GM23338 (cell line): ENCODE measurements around the gene ADGRB3. TPM values are rescaled to one million over a fixed set of nuclear protein-coding genes. Genes with fewer than 3 reads are reported as not detected.

ENCODE experiments used
- ATAC-seq: fragments of 200-7000 bp; cut with Tn5 transposase; 3 replicates; pipeline ENCODE4 v1.9.1; 2020
- DNase-seq: peaks from one replicate; pipeline ENCODE4 v3.0.0-alpha.2; 2015; ENCODE audit warnings: low spot score
- H2AFZ ChIP-seq: fragments of 200-600 bp; sonication (generic); 2 replicates; pipeline ENCODE4 v1.8.0; 2016; ENCODE audit warnings: antibody characterized with exemption, mild to moderate bottlenecking, moderate library complexity
- H3F3A ChIP-seq: fragments of 200-600 bp; sonication (generic); replicated peaks from 2 replicates; pipeline ENCODE4 v1.8.0; 2017; ENCODE audit warnings: antibody characterized with exemption, mixed run types, low read depth
- H3K27ac ChIP-seq: fragments of 200-600 bp; sonication (generic); 2 replicates; pipeline ENCODE4 v1.6.1; 2016; ENCODE audit warnings: low read depth
- H3K27me3 ChIP-seq: fragments of 200-600 bp; sonication (generic); 2 replicates; pipeline ENCODE4 v1.8.0; 2016; ENCODE audit warnings: mild to moderate bottlenecking, mixed run types, moderate library complexity; ENCODE audit not compliant: insufficient read depth
- H3K36me3 ChIP-seq: fragments of 200-600 bp; sonication (generic); 2 replicates; pipeline ENCODE4 v1.8.0; 2016; ENCODE audit warnings: mild to moderate bottlenecking; ENCODE audit not compliant: insufficient read depth
- H3K4me1 ChIP-seq: fragments of 200-600 bp; sonication (generic); 2 replicates; pipeline ENCODE4 v1.8.0; 2016; ENCODE audit warnings: mild to moderate bottlenecking, moderate library complexity; ENCODE audit not compliant: insufficient read depth
- H3K4me2 ChIP-seq: fragments of 200-600 bp; sonication (generic); 2 replicates; pipeline ENCODE4 v1.7.1; 2017; ENCODE audit warnings: mixed run types
- H3K4me3 ChIP-seq: fragments of 200-600 bp; sonication (generic); 2 replicates; pipeline ENCODE4 v1.6.1; 2016; ENCODE audit warnings: mixed run types
- H3K79me2 ChIP-seq: fragments of 200-600 bp; sonication (generic); replicated peaks from 2 replicates; pipeline ENCODE4 v1.8.0; 2017; ENCODE audit warnings: mild to moderate bottlenecking; ENCODE audit not compliant: insufficient read depth
- H3K9me2 ChIP-seq: fragments of 200-600 bp; sonication (generic); 2 replicates; pipeline ENCODE4 v1.8.0; 2017; ENCODE audit not compliant: insufficient read depth
- H4K20me1 ChIP-seq: fragments of 200-600 bp; sonication (generic); replicated peaks from 2 replicates; pipeline ENCODE4 v1.8.0; 2017; ENCODE audit warnings: mild to moderate bottlenecking; ENCODE audit not compliant: insufficient read depth
- H3K27ac Mint-ChIP-seq: 2 replicates; pipeline ENCODE4 v1.8.0; 2020; ENCODE audit warnings: inconsistent platforms, mild to moderate bottlenecking, moderate library complexity, mixed read lengths
- H3K27me3 Mint-ChIP-seq: 3 replicates; pipeline ENCODE4 v1.8.0; 2022; ENCODE audit warnings: low read depth, mild to moderate bottlenecking, moderate library complexity, mixed read lengths, inconsistent platforms; ENCODE audit not compliant: insufficient read depth, poor library complexity
- H3K36me3 Mint-ChIP-seq: 3 replicates; pipeline ENCODE4 v1.8.0; 2021; ENCODE audit warnings: low read depth, mild to moderate bottlenecking, inconsistent platforms, moderate library complexity, mixed read lengths
- H3K4me1 Mint-ChIP-seq: 3 replicates; pipeline ENCODE4 v1.8.0; 2020; ENCODE audit warnings: mild to moderate bottlenecking, inconsistent platforms, mixed read lengths
- H3K4me3 Mint-ChIP-seq: 3 replicates; pipeline ENCODE4 v1.8.0; 2021; ENCODE audit warnings: moderate library complexity, mild to moderate bottlenecking, inconsistent platforms, mixed read lengths
- H3K9me3 Mint-ChIP-seq: 3 replicates; pipeline ENCODE4 v1.8.0; 2020; ENCODE audit warnings: moderate library complexity, mild to moderate bottlenecking, inconsistent platforms, mixed read lengths
- CREB1 ChIP-seq: fragments of 250-450 bp; sonication (Bioruptor Pico); IDR thresholded peaks from 2 replicates; pipeline ENCODE4 v1.5.0; 2020; ENCODE audit warnings: low read depth, mild to moderate bottlenecking, moderate library complexity
- EZH2 ChIP-seq: fragments of 200-600 bp; sonication (generic); IDR thresholded peaks from one replicate; pipeline ENCODE4 v1.8.0; 2017; ENCODE audit warnings: antibody characterized with exemption, mild to moderate bottlenecking, low read depth; ENCODE audit not compliant: unreplicated experiment
- EZH2phosphoT487 ChIP-seq: fragments of 200-600 bp; sonication (generic); IDR thresholded peaks from one replicate; pipeline ENCODE4 v1.8.1; 2018; ENCODE audit warnings: antibody characterized with exemption; ENCODE audit not compliant: unreplicated experiment
- NANOG ChIP-seq: IDR thresholded peaks from 2 replicates; pipeline ENCODE4 v1.6.1; 2016; ENCODE audit warnings: antibody characterized with exemption, borderline replicate concordance
- POLR2AphosphoS5 ChIP-seq: IDR thresholded peaks from 2 replicates; pipeline ENCODE4 v1.6.1; 2016; ENCODE audit warnings: antibody characterized with exemption, low read depth
- STAT1 ChIP-seq: IDR thresholded peaks from one replicate; pipeline ENCODE4 v1.6.1; 2016; ENCODE audit warnings: antibody characterized with exemption; ENCODE audit not compliant: unreplicated experiment
- ZNF114 ChIP-seq: fragments of 250-450 bp; sonication (Bioruptor Pico); IDR thresholded peaks from 2 replicates; pipeline ENCODE4 v1.5.0; 2020; ENCODE audit warnings: mild to moderate bottlenecking, moderate library complexity
- ZNF331 ChIP-seq: fragments of 250-450 bp; sonication (Bioruptor Pico); IDR thresholded peaks from 2 replicates; pipeline ENCODE4 v1.5.0; 2020; ENCODE audit warnings: low read depth, mild to moderate bottlenecking, moderate library complexity
- polyA plus RNA-seq: library from polyadenylated mRNA; unstranded; fragments of >200 nt; fragmentation: Nextera tagmentation; extraction: Ambion mirVana; gene quantifications from 2 replicates; pipeline ENCODE4 v1.2.1, GENCODE V29; 2016
- total RNA-seq: library from RNA; depleted of rRNA; stranded (reverse); fragments of >200 nt; shearing (Covaris generic); gene quantifications from 2 replicates; pipeline ENCODE4 v1.2.3, GENCODE V29; 2014
- TF ChIP-seq, protein P1 (sequence below), 2 experiments: fragments of 200-600 bp in 1 of 2; sonication (generic) in 1 of 2; conservative IDR thresholded peaks; 2 replicates each; pipeline versions ENCODE4 v1.5.1 to v1.6.1; 2016 to 2017; ENCODE audit warnings: antibody characterized with exemption in 2 of 2, low read depth in 2 of 2, mild to moderate bottlenecking in 2 of 2, moderate library complexity in 1 of 2
- TF ChIP-seq, protein P2 (sequence below): fragments of 250-450 bp; sonication (Bioruptor Pico); IDR thresholded peaks from 2 replicates; pipeline ENCODE4 v1.5.0; 2020; ENCODE audit warnings: mild to moderate bottlenecking, moderate library complexity
- TF ChIP-seq, protein P3 (sequence below): IDR thresholded peaks from 2 replicates; pipeline ENCODE4 v1.6.1; 2016; ENCODE audit warnings: antibody characterized with exemption

ADGRB3 gene
- total and polyA plus RNA-seq, 2 experiments from 2014 or later: 0.92 to 4.0 TPM

DNA sequence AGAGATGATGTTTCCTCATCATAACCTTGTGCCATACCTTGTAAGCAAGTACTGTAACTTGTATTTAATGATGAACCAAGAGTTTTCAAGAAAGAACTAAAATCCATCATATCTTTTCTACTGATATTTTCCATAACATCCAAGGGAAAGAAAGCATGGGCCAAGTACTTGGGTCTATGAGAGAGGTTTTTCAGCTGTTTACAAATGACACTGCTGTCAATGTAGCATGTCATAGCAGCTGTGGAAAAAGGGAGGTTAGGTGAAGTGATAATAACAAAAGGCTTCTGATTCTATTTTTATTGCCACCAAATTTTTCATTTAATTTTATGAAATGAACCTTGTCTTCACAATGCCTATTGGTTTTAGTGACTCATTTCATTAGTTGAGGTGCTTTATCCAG, 679.4 kb downstream of the ADGRB3 start (continued):
- no peak for TF ChIP-seq CREB1 (CRISPR knock-in tag)
- no peak for TF ChIP-seq STAT1

DNA sequence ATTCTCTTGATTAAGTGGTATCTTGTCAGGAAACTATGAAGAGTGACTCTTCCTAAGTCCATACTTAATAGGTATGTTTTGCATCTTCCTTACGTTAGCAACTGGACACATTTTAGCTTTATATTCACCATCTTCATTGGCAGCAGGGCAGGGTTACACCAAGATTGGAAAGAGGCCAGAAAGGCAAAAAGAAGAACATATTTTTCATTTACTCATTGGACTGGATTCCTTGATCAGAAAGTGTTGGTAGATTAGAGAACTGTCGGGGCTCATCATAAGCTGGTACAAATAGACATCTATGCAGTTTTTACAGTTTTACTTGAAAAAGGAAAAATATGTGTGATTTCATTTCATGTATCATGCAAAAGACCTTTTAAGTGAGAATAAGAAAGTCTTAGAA, 696.8 kb downstream of the ADGRB3 start:
- Histone ChIP-seq H3K4me3 (no peak overlapping the region), H3K27ac (no peak overlapping the region), H3K27me3 (no peaks in the 10 kb centered on the region), H3K36me3 (no peaks in the 10 kb centered on the region), H3F3A (no peaks in the 10 kb centered on the region), H3K4me1 (no peaks in the 10 kb centered on the region), H3K4me2 (no peak overlapping the region), H3K9me2 (no peaks in the 10 kb centered on the region), H3K79me2 (no peaks in the 10 kb centered on the region), H4K20me1 (no peaks in the 10 kb centered on the region), H2AFZ (no peak overlapping the region)
- TF ChIP-seq CREB1 (CRISPR knock-in tag) (no peak), NANOG (no peak), EZH2 (no peak), EZH2phosphoT487 (no peak), ZNF331 (CRISPR knock-in tag) (no peak)
- TF ChIP-seq, protein P1, sequence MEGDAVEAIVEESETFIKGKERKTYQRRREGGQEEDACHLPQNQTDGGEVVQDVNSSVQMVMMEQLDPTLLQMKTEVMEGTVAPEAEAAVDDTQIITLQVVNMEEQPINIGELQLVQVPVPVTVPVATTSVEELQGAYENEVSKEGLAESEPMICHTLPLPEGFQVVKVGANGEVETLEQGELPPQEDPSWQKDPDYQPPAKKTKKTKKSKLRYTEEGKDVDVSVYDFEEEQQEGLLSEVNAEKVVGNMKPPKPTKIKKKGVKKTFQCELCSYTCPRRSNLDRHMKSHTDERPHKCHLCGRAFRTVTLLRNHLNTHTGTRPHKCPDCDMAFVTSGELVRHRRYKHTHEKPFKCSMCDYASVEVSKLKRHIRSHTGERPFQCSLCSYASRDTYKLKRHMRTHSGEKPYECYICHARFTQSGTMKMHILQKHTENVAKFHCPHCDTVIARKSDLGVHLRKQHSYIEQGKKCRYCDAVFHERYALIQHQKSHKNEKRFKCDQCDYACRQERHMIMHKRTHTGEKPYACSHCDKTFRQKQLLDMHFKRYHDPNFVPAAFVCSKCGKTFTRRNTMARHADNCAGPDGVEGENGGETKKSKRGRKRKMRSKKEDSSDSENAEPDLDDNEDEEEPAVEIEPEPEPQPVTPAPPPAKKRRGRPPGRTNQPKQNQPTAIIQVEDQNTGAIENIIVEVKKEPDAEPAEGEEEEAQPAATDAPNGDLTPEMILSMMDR (conservative IDR thresholded peaks at IDR 0.05; ENCODE audit: low read depth in 2 of 2): no peak
- Mint-ChIP-seq H3K4me3 (no peak overlapping the region), H3K36me3 (no peaks in the 10 kb centered on the region), H3K27me3 (no peaks in the 10 kb centered on the region), H3K4me1 (no peaks in the 10 kb centered on the region), H3K27ac (no peak overlapping the region), H3K9me3 (no peaks in the 10 kb centered on the region)
- DNase-seq: no peak
- no peak for ATAC-seq

DNA sequence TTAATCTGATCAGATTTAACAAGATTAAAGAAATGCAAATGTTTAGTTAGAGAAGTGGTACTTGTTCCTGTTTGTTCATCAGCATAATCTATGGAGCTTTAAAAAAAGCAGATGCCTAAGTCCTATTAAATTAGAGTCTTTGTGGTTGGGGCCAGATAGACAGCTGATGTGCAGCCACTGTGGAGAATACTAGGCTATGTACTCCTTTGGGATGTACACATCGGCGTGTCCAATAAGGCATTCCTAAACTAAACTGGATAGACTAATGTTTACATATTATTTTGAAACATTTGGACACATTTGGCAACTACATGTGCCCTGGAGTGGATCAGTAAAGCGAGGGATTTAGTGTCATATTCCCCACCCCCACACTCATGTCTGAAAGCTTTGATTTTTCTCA, 702.2 kb downstream of the ADGRB3 start:
- Histone ChIP-seq H3K79me2 (no peaks in the 10 kb centered on the region), H4K20me1 (no peaks in the 10 kb centered on the region), H3K27ac (no peak overlapping the region), H3K9me2 (no peaks in the 10 kb centered on the region), H2AFZ (no peak overlapping the region), H3K27me3 (no peaks in the 10 kb centered on the region), H3K36me3 (no peaks in the 10 kb centered on the region), H3K4me1 (no peaks in the 10 kb centered on the region), H3F3A (no peaks in the 10 kb centered on the region), H3K4me2 (no peak overlapping the region), H3K4me3 (no peak overlapping the region)
- no peak for ATAC-seq
- Mint-ChIP-seq H3K4me3 (no peak overlapping the region), H3K27ac (no peak overlapping the region), H3K36me3 (no peaks in the 10 kb centered on the region), H3K9me3 (no peaks in the 10 kb centered on the region), H3K4me1 (no peaks in the 10 kb centered on the region), H3K27me3 (no peaks in the 10 kb centered on the region)
- no peak for DNase-seq
- TF ChIP-seq NANOG (no peak), ZNF114 (CRISPR knock-in tag) (no peak), EZH2phosphoT487 (no peak), ZNF331 (CRISPR knock-in tag) (no peak), CREB1 (CRISPR knock-in tag) (no peak), POLR2AphosphoS5 (no peak), EZH2 (no peak)
- TF ChIP-seq, protein P2, sequence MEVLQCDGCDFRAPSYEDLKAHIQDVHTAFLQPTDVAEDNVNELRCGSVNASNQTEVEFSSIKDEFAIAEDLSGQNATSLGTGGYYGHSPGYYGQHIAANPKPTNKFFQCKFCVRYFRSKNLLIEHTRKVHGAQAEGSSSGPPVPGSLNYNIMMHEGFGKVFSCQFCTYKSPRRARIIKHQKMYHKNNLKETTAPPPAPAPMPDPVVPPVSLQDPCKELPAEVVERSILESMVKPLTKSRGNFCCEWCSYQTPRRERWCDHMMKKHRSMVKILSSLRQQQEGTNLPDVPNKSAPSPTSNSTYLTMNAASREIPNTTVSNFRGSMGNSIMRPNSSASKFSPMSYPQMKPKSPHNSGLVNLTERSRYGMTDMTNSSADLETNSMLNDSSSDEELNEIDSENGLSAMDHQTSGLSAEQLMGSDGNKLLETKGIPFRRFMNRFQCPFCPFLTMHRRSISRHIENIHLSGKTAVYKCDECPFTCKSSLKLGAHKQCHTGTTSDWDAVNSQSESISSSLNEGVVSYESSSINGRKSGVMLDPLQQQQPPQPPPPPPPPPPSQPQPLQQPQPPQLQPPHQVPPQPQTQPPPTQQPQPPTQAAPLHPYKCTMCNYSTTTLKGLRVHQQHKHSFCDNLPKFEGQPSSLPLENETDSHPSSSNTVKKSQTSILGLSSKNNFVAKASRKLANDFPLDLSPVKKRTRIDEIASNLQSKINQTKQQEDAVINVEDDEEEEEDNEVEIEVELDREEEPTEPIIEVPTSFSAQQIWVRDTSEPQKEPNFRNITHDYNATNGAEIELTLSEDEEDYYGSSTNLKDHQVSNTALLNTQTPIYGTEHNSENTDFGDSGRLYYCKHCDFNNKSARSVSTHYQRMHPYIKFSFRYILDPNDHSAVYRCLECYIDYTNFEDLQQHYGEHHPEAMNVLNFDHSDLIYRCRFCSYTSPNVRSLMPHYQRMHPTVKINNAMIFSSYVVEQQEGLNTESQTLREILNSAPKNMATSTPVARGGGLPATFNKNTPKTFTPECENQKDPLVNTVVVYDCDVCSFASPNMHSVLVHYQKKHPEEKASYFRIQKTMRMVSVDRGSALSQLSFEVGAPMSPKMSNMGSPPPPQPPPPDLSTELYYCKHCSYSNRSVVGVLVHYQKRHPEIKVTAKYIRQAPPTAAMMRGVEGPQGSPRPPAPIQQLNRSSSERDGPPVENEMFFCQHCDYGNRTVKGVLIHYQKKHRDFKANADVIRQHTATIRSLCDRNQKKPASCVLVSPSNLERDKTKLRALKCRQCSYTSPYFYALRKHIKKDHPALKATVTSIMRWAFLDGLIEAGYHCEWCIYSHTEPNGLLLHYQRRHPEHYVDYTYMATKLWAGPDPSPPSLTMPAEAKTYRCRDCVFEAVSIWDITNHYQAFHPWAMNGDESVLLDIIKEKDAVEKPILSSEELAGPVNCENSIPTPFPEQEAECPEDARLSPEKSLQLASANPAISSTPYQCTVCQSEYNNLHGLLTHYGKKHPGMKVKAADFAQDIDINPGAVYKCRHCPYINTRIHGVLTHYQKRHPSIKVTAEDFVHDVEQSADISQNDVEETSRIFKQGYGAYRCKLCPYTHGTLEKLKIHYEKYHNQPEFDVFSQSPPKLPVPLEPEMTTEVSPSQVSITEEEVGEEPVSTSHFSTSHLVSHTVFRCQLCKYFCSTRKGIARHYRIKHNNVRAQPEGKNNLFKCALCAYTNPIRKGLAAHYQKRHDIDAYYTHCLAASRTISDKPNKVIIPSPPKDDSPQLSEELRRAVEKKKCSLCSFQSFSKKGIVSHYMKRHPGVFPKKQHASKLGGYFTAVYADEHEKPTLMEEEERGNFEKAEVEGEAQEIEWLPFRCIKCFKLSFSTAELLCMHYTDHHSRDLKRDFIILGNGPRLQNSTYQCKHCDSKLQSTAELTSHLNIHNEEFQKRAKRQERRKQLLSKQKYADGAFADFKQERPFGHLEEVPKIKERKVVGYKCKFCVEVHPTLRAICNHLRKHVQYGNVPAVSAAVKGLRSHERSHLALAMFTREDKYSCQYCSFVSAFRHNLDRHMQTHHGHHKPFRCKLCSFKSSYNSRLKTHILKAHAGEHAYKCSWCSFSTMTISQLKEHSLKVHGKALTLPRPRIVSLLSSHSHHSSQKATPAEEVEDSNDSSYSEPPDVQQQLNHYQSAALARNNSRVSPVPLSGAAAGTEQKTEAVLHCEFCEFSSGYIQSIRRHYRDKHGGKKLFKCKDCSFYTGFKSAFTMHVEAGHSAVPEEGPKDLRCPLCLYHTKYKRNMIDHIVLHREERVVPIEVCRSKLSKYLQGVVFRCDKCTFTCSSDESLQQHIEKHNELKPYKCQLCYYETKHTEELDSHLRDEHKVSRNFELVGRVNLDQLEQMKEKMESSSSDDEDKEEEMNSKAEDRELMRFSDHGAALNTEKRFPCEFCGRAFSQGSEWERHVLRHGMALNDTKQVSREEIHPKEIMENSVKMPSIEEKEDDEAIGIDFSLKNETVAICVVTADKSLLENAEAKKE (CRISPR knock-in tag): no peak
- TF ChIP-seq, protein P3, sequence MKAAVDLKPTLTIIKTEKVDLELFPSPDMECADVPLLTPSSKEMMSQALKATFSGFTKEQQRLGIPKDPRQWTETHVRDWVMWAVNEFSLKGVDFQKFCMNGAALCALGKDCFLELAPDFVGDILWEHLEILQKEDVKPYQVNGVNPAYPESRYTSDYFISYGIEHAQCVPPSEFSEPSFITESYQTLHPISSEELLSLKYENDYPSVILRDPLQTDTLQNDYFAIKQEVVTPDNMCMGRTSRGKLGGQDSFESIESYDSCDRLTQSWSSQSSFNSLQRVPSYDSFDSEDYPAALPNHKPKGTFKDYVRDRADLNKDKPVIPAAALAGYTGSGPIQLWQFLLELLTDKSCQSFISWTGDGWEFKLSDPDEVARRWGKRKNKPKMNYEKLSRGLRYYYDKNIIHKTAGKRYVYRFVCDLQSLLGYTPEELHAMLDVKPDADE: no peak
